HCT116 (cell line): ENCODE results near the gene CFAP99. TPM values are rescaled to one million over a fixed set of nuclear protein-coding genes. Genes with fewer than 3 reads are reported as not detected.

Source experiments
- ATAC-seq: fragments of 200-7000 bp; cut with Tn5 transposase; 2 replicates; pipeline ENCODE4 v1.9.1; 2020; ENCODE audit warnings: mild to moderate bottlenecking, moderate library complexity
- BruUV-seq: library from RNA; stranded (reverse); fragments of 400-500 nt; replicated peaks from 2 replicates; lab custom pipeline; 2021; lab: Mats Ljungman, UMichigan
- CTCF ChIA-PET: fragments of 300-600 bp; sonication (Branson Sonifier 250); formaldehyde crosslinking; loops from one replicate; lab custom pipeline; 2021; ENCODE audit warnings: antibody characterized with exemption; lab: Charles Lee
- POLR2A ChIA-PET: fragments of 300-600, 350-600 bp; sonication (Branson Sonifier 250); formaldehyde crosslinking; loops from one replicate; lab custom pipeline; 2021; ENCODE audit warnings: antibody characterized with exemption; lab: Charles Lee
- RAD21 ChIA-PET, 2 experiments: fragments of 300-600 bp; sonication (Branson Sonifier 250); formaldehyde crosslinking; loops; one replicate each; lab custom pipeline; 2023; ENCODE audit warnings: low total read pairs in 2 of 2; ENCODE audit not compliant: uncharacterized antibody in 2 of 2, unreplicated experiment in 2 of 2, low non-redundant PET in 1 of 2; lab: Charles Lee
- DNase-seq: peaks from one replicate; pipeline ENCODE4 v3.0.0-alpha.2; 2010; ENCODE audit warnings: low read depth, low spot score
- H2AFZ ChIP-seq: fragments of 200-600 bp; shearing (Covaris generic), sonication (generic); 2 replicates; pipeline ENCODE4 v1.6.1; 2017; ENCODE audit warnings: low read depth, mixed run types, mixed read lengths, antibody characterized with exemption, low read length; ENCODE audit not compliant: poor library complexity, severe bottlenecking
- H3K27ac ChIP-seq: 2 replicates; pipeline ENCODE4 v1.5.1; 2012; ENCODE audit warnings: low read depth, low read length
- H3K27me3 ChIP-seq: fragments of 200-600 bp; sonication (generic); 2 replicates; pipeline ENCODE4 v1.6.1; 2016; ENCODE audit warnings: mixed run types, low read length, mixed read lengths; ENCODE audit not compliant: insufficient read depth
- H3K36me3 ChIP-seq, 2 experiments: fragments of 200-500 bp in 1 of 2; fragments of 200-600 bp in 1 of 2; sonication (Bioruptor generic) in 1 of 2; sonication (generic) in 1 of 2; 2 replicates each; pipeline versions ENCODE4 v1.5.1 to v1.6.1; 2014 to 2016; ENCODE audit warnings: low read length in 2 of 2, inconsistent platforms in 1 of 2, mixed read lengths in 1 of 2, mixed run types in 1 of 2; ENCODE audit not compliant: insufficient read depth in 2 of 2, control insufficient read depth in 1 of 2
- H3K4me1 ChIP-seq, 2 experiments: fragments of 200-600 bp in 1 of 2; sonication (generic) in 1 of 2; 2 replicates each; pipeline versions ENCODE4 v1.5.1 to v1.6.1; 2012 to 2017; ENCODE audit warnings: low read length in 2 of 2, inconsistent platforms in 1 of 2, mild to moderate bottlenecking in 1 of 2, mixed read lengths in 1 of 2, mixed run types in 1 of 2, moderate library complexity in 1 of 2; ENCODE audit not compliant: insufficient read depth in 2 of 2, control insufficient read depth in 1 of 2
- H3K4me2 ChIP-seq: fragments of 200-600 bp; sonication (generic); 2 replicates; pipeline ENCODE4 v1.6.1; 2017; ENCODE audit warnings: mixed run types, low read length, mixed read lengths
- H3K4me3 ChIP-seq, 2 experiments: fragments of 200-600 bp in 1 of 2; sonication (generic) in 1 of 2; replicated peaks in 1 of 2; 2 replicates each; pipeline ENCODE4 v1.5.1; 2011 to 2016; ENCODE audit warnings: low read length in 2 of 2, control low read depth in 1 of 2, low read depth in 1 of 2, mild to moderate bottlenecking in 1 of 2, mixed read lengths in 1 of 2, mixed run types in 1 of 2
- H3K79me2 ChIP-seq: fragments of 200-600 bp; sonication (generic); 2 replicates; pipeline ENCODE4 v1.6.1; 2017; ENCODE audit warnings: mild to moderate bottlenecking, mixed run types, low read length, moderate library complexity, mixed read lengths; ENCODE audit not compliant: insufficient read depth
- H3K9ac ChIP-seq: fragments of 200-600 bp; sonication (generic); 2 replicates; pipeline ENCODE4 v1.6.1; 2016; ENCODE audit warnings: low read length, mixed read lengths
- H3K9me2 ChIP-seq: fragments of 200-600 bp; sonication (generic), shearing (Covaris generic); 2 replicates; pipeline ENCODE4 v1.6.1; 2017; ENCODE audit warnings: mixed run types, mild to moderate bottlenecking, moderate library complexity; ENCODE audit not compliant: insufficient read depth
- H3K9me3 ChIP-seq, 2 experiments: fragments of 200-500 bp in 1 of 2; fragments of 200-600 bp in 1 of 2; sonication (Bioruptor generic) in 1 of 2; sonication (generic) in 1 of 2; 2 replicates each; pipeline ENCODE4 v1.6.1; 2014 to 2017; ENCODE audit warnings: low read length in 2 of 2, mixed read lengths in 2 of 2, inconsistent platforms in 1 of 2, low read depth in 1 of 2, mild to moderate bottlenecking in 1 of 2, mixed run types in 1 of 2, moderate library complexity in 1 of 2; ENCODE audit not compliant: control insufficient read depth in 1 of 2, insufficient read depth in 1 of 2
- H4K20me1 ChIP-seq: fragments of 200-600 bp; sonication (generic), shearing (Covaris generic); 2 replicates; pipeline ENCODE4 v1.6.1; 2017; ENCODE audit warnings: mixed run types, mild to moderate bottlenecking, moderate library complexity; ENCODE audit not compliant: insufficient read depth
- EZH2phosphoT487 ChIP-seq: fragments of 200-600 bp; IDR thresholded peaks from 2 replicates; pipeline ENCODE4 v1.6.1; 2018; ENCODE audit warnings: antibody characterized with exemption, borderline replicate concordance
- FOSL1 ChIP-seq: IDR thresholded peaks from 2 replicates; pipeline ENCODE4 v1.6.1; 2012; ENCODE audit warnings: low read depth
- POLR2A ChIP-seq: IDR thresholded peaks from 2 replicates; pipeline ENCODE4 v1.7.0; 2011; ENCODE audit warnings: borderline replicate concordance; ENCODE audit not compliant: insufficient read depth, insufficient read length; ENCODE audit errors: extremely low read depth
- POLR2AphosphoS5 ChIP-seq: IDR thresholded peaks from 2 replicates; pipeline ENCODE4 v1.6.1; 2011; ENCODE audit warnings: mild to moderate bottlenecking, low read depth, low read length, moderate library complexity
- RAD21 ChIP-seq: IDR thresholded peaks from 2 replicates; pipeline ENCODE4 v1.6.1; 2012; ENCODE audit warnings: low read depth, mild to moderate bottlenecking
- TCF7L2 ChIP-seq: IDR thresholded peaks from 2 replicates; pipeline ENCODE4 v1.7.0; 2011; ENCODE audit warnings: borderline replicate concordance, inconsistent platforms; ENCODE audit not compliant: insufficient read depth, insufficient read length; ENCODE audit errors: extremely low read depth
- intact Hi-C: fragments of 100-400 bp; cut with micrococcal nuclease; formaldehyde crosslinking; loops from 2 replicates; pipeline ENCODE4 v1.10.0; 2022
- total RNA-seq: library from RNA; stranded (reverse); gene quantifications from one replicate; pipeline ENCODE4 v1.2.1, GENCODE V29; 2021; ENCODE audit not compliant: unreplicated experiment
- TF ChIP-seq, protein P1 (sequence below), 3 experiments: fragments of 200-600 bp in 1 of 3; sonication (generic) in 1 of 3; IDR thresholded peaks in 2 of 3; conservative IDR thresholded peaks in 1 of 3; 2 replicates each; pipeline ENCODE4 v1.5.1; 2012 to 2017; ENCODE audit warnings: low read depth in 2 of 3, low read length in 2 of 3, antibody characterized with exemption in 1 of 3, borderline replicate concordance in 1 of 3, control low read depth in 1 of 3, mild to moderate bottlenecking in 1 of 3, mixed read lengths in 1 of 3, mixed run types in 1 of 3, moderate library complexity in 1 of 3; ENCODE audit not compliant: insufficient read depth in 1 of 3
- TF ChIP-seq, protein P2 (sequence below): IDR thresholded peaks from 2 replicates; pipeline ENCODE4 v1.6.1; 2012

Gene CFAP99
- total RNA-seq, 1 experiment from 2014 or later, result 0.42 TPM

DNA sequence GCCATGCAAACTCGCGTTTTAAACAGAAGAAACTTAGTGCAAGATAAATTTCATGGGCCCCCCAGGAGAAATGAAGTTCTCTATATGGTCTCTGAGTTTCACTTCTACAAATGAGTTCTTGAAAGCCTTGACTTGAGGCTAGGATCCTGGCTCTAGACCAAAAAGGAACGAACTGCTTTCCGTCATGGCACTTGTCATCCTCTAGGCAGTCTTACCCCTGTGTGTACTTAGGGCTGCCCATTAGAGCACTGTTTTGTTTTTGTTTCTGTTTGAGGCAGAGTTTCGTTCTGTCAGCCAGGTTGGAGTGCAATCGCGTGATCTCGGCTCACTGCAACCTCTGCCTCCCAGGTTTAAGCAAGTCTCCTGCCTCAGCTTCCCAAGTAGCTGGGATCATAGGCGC is 79.2 kb downstream of the CFAP99 start:
- Histone ChIP-seq H2AFZ (no peak overlapping the region), H3K4me3 (no peak overlapping the region), H3K36me3 (peaks cover 44 to 49% of the 10 kb centered on the region in 2 experiments), H3K27me3 (no peaks in the 10 kb centered on the region), H3K4me1 (no peaks in the 10 kb centered on the region), H3K27ac (no peak overlapping the region), H3K4me2 (no peak overlapping the region), H3K9me3 (no peaks in the 10 kb centered on the region), H4K20me1 (no peaks in the 10 kb centered on the region), H3K9me2 (no peaks in the 10 kb centered on the region), H3K9ac (no peak overlapping the region), H3K79me2 (peaks cover 89% of the 10 kb centered on the region)
- ChIA-PET RAD21 (no interaction called here), POLR2A (no interaction called here), CTCF (no interaction called here)
- BruUV-seq, result no TSS peak
- ATAC-seq (no peak), DNase-seq (no peak)
- TF ChIP-seq, protein P1, sequence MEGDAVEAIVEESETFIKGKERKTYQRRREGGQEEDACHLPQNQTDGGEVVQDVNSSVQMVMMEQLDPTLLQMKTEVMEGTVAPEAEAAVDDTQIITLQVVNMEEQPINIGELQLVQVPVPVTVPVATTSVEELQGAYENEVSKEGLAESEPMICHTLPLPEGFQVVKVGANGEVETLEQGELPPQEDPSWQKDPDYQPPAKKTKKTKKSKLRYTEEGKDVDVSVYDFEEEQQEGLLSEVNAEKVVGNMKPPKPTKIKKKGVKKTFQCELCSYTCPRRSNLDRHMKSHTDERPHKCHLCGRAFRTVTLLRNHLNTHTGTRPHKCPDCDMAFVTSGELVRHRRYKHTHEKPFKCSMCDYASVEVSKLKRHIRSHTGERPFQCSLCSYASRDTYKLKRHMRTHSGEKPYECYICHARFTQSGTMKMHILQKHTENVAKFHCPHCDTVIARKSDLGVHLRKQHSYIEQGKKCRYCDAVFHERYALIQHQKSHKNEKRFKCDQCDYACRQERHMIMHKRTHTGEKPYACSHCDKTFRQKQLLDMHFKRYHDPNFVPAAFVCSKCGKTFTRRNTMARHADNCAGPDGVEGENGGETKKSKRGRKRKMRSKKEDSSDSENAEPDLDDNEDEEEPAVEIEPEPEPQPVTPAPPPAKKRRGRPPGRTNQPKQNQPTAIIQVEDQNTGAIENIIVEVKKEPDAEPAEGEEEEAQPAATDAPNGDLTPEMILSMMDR (IDR thresholded peaks at IDR 0.05 in 2 of 3, conservative IDR thresholded peaks at IDR 0.05 in 1 of 3; ENCODE audit: borderline replicate concordance in 1 of 3, insufficient read depth in 1 of 3, low read depth in 2 of 3, low read length in 2 of 3), result no peak
- TF ChIP-seq, protein P2, sequence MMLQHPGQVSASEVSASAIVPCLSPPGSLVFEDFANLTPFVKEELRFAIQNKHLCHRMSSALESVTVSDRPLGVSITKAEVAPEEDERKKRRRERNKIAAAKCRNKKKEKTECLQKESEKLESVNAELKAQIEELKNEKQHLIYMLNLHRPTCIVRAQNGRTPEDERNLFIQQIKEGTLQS, result no peak
- no peak for TF ChIP-seq RAD21
- TF ChIP-seq EZH2phosphoT487, result no peak
- TF ChIP-seq POLR2A, result no peak
- TF ChIP-seq POLR2AphosphoS5, result no peak
- intact Hi-C loops, result no loop called here

DNA sequence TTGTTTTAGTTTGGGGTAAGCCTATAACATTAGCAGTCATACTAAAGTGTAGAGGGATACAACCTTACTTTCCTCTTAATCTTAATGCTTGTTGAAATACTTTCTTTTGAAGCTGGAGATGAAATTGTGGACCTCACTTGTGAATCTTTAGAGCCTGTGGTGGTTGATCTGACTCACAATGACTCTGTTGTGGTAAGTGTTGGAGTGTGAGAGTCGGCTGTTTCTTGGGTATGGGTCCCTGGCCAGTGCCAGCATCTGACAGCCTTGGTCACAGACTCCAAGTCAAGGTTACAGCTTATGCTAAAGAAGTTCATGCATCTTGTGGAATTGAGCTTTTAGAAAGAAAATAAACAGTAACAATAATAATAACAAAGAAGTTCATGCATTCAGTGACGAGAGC is 81.8 kb downstream of the CFAP99 start:
- peaks cover 3% of the 10 kb centered on the region; the same call in 1 of the 2 replicates for H4K20me1 ChIP-seq
- TF ChIP-seq FOSL1 (no peak), TCF7L2 (no peak)
- H3K27me3 ChIP-seq, result no peaks in the 10 kb centered on the region
- H3K4me3 ChIP-seq, result no peak overlapping the region
- CTCF ChIA-PET, result interaction anchor here (1.0 kb wide), 1 partner anchor 10 kb away, joined by 5 read pairs; no protein-coding TSS in a partner anchor
- no peak overlapping the region for H3K4me2 ChIP-seq
- DNase-seq, result no peak
- intact Hi-C loops, result no loop called here
- ATAC-seq, result no peak
- no peak overlapping the region for H2AFZ ChIP-seq
- H3K36me3 ChIP-seq, result peaks cover 51 to 54% of the 10 kb centered on the region in 2 experiments
- H3K9me3 ChIP-seq, result no peaks in the 10 kb centered on the region
- H3K79me2 ChIP-seq, result peaks cover 85% of the 10 kb centered on the region
- POLR2A ChIA-PET, result no interaction called here
- H3K9me2 ChIP-seq, result no peaks in the 10 kb centered on the region
- H3K27ac ChIP-seq, result no peak overlapping the region
- RAD21 ChIA-PET, result no interaction called here
- H3K4me1 ChIP-seq, result no peaks in the 10 kb centered on the region
- BruUV-seq, result no TSS peak
- H3K9ac ChIP-seq, result no peak overlapping the region
